H54 (cell line): Measurements from ENCODE around the gene ENHO.
A peak's percentile ranks its signal among the peaks of the same experiment; 100 is the strongest.

Source experiments
- DNase-seq: peaks from one replicate; pipeline ENCODE4 v3.0.0; 2011; ENCODE audit warnings: low spot score, mixed read lengths; ENCODE audit not compliant: insufficient read length
- FAIRE-seq: peaks from 3 replicates; lab custom pipeline; 2011; peaks lifted over from hg19 to GRCh38; lab: Jason Lieb, UNC
- POLR2A ChIP-seq: IDR thresholded peaks from 2 replicates; pipeline ENCODE4 v1.6.1; 2011; ENCODE audit warnings: low read depth, mild to moderate bottlenecking, low read length

ENHO gene

DNA sequence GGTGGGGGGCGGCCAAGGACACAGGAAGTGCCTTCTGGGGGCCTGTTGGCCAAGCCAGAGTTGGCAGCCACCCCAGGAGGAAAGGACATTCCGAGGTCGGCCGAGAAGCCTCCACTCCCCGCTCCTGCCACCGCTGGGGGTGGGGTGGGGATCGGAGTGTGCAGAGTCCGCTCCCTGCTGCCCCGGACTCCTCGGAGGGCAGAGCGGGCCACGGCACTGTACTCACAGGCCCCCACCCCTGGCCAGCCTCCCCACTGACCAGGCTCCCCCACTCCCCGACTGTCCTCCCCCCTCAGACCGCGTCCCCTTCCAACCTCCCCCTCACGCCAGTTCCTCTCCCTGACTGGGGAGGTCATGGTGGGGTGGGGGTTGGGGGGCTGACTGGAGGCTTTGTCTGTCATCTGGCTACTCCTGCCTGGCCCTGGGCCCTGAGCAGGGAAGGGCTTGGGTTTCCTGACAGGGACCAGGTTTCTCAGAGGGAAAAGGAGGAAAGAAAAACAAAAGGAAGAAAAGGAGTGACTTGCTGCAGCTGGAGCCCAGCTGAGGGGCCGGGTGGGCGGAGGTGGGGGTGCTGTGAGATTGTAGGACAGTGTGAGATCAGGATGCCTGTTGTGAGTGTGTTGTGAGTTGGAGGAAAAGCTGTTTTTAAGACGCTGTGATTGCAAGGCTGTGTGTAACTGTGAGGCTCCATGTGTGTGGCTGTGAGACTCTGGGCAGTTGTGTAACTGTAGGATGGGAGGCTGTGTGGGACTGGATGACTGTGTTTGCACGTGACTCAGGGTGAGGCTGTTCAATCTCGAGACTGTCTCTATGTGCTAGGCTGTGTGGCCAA is 37.0 kb upstream of the ENHO start:
- DNase-seq (peak; percentile 47), FAIRE-seq (no peak)
- no peak for TF ChIP-seq POLR2A

DNA sequence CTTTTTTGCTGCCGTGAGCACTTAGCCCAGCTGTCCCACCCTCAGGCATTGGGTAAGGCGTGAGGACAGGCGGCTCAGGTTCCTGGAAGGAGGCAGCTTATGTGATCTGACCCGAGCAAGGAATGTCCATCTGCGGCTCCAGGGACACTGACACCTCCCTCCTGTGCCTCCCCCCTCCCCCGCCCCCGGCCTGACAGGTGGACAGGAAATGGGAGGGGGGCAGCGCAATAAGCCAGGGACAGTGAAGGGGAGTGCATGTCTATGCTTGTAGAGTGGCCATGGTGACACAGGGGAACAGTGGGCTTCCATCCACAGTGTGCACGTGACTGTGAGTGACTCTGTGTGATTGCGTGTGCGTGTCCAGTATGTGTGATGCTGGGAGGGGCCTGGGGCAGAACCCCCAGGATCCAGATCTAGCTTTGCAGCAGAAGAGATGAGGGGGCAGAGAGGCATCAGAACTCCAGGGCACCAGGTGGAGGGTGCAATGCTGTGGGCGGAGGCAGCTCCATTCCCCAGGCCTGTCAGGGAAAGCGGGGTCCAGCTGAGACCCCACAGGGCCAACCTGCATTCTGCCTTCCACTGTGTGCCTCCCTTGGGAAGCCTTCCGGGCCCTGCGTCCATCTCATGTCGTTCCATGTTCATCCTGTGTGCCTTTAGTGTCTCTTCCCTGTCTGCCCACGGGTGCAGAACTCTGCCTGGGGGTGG is 36.3 kb upstream of the ENHO start:
- DNase-seq (no peak), FAIRE-seq (no peak)
- TF ChIP-seq POLR2A: no peak

DNA sequence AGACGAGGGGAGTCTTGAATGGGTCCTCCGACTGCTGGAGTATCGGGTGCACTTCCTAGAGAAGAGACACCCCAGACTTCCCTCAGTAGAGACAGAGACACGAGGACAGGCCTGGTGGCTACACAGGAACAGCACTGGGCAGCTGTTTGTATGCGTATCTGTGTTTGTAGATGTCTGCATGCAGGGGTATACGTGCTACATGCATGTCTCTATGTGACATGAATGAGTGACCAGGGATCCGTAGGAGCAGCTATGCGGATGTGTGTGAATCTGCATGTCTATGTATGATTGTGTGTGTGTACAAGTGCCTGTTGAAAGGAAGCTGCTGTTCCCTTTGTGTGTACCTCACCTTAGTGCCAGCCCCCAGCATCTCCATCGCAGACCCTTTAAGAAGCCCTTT is 35.6 kb upstream of the ENHO start:
- FAIRE-seq (no peak), DNase-seq (no peak)
- no peak for TF ChIP-seq POLR2A

DNA sequence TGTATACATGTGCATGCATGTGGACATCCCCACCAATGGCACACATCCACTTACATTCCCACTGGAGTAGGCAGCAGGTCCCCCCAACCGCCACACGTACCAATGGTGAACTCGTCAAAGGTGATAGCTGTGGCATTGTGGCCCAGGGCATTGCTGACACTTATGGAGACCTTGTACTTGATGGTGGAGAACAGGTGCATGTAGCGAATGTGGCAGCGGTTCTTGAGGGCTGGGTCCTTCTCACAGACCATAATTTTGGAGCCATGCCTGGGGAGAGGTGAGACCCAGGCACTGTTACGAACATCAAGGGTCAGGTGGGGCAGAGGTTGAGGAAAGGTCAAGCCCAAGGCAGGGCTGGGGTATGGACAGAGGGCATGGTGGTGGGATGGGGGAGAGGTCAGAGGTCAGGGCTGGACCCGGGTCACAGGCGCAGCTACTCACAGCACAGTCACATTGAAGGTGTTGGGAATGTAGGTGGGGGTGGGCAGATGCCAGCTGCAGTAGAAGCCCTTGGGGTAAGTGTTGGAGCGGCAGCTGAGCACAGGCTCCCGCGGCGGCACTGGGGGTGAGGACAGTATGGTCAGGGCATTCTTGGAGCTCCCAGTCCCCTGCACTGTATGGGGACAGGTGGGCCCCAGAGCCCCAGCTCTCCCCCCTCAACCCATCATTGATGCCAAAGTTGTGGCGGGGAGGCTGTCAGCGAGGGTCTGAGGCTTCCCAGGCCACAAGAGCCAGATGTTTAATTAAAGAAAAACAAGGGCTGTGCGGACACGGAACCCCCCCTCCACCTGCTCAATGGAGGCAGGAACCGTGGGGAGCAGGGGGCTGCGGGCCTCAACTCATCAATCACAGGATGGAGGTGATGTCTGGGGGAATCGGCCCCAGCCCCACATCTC is 34.9 kb upstream of the ENHO start:
- FAIRE-seq: no peak
- no peak for TF ChIP-seq POLR2A
- no peak for DNase-seq

DNA sequence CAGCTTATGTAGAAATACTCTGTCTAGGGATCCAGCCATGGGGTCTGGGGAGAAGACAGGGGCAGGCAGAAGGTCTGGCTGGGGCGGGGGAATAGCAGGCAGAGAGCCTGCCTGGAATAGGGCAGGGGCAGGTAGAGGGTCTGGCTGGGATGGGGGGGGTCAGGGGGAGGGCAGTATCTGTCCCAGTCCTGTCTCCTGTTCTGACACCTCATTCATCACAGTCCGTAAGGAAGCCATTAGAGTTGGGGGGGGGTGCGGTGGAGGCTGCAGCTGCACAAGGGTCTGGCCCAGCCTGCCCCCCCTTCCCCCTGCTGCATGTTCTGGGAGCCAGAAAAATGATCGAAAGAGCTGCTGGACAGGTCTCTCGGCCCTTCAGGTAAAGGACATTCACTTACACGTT is 34.2 kb upstream of the ENHO start:
- no peak for TF ChIP-seq POLR2A
- no peak for FAIRE-seq
- DNase-seq: no peak

DNA sequence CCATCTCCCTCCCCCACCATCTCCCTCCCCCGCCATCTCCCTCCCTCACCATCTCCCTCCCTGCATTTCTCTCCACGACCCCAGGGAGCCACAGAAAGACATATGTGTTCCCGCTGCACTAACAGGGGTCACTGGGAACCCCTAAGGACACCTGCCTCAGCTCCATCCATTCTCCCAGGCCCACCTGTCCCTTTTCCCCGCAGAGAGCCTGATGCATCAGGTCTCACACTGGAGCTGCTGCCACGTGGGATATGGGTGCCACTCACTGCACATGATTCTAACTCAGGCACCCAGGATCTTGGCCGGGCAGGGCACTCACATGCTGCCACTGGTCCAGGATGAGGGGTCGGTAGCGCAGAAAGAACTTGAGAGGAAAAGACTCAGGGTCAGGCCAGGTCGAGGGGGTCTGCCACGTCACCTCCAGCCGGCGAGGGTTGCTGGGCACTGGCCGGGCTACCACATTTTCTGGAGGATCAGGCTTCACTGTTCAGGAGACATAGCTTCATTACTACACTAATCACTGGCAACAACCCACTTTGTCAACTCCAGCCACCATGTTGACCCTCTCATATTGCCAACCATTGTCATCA is 33.2 kb upstream of the ENHO start:
- TF ChIP-seq POLR2A: no peak
- FAIRE-seq (no peak), DNase-seq (no peak)

DNA sequence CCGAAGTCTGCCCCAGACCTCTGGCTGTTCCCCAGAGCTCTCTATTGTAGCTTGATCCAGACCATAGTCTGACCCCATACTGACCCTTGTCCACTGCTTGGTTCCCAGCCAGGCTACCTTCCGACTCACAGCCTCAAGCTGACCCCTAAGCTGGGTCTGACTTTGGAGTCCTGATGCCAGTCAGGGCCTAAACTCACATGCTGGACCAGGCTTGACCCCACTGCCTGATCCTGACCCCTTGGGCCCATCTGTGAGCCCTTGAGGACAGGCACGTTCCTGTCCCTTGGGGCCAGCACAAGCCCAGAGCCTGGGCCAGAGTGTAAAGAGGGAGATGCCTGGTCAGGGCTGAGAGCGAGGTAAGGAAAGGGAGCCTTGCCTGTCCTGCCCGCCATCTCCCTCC is 32.7 kb upstream of the ENHO start:
- DNase-seq (no peak), FAIRE-seq (no peak)
- no peak for TF ChIP-seq POLR2A

DNA sequence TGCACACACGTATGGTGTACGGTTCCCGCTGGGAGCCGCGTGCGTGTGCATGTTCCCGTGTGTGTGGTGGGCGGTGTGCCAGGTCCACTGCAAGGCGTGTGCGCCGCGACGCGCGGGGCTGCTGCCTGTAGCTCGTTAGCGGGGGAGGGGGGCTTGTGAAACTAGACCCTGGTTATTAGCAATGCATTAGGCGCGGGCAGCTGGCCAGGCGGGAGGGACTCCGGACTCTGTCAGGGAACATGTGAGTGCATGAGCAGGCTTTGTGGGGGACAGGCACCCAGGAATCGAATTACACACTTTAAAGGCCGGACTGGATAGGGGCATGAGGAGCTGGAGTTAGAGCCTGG is 32.2 kb upstream of the ENHO start:
- FAIRE-seq: no peak

DNA sequence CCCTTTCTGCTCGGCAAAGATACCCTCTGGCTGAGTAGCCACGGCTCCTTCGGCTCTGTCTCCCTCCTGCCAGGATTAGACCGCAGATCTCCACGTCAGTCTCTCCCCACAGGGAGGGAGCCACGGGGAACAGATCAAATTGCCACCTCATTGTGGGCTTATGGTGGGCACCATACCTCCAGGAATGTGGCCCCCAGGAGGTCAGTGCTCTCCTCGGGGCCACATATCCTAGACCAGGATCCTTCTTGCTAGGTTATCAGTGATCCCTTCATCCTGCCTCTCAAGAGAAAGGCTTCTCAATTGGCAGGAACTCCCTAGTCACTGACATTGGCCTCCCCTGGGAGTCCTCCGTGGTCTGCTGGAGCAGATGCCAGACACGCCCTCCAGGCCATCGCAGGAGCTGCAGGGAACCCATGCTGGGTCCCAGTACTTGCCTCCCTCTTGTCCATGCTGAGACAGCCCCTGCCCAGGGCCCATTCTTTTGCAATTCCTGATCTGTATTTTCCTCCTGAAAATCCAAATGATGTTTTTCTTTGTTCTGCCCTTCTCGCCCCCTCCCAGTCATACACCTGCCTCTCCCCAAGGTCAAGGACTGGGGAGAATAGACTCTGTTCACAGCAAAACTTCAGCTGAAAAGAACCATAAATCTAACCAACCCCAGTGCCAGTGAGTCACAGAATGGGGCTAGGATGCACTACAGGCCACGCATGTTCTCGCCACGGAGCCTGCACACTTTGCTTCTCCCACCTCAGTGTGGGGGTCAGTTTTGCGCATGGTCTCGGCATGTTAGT is 31.6 kb upstream of the ENHO start:
- FAIRE-seq: no peak
- no peak for DNase-seq

More for the DNA sequence above, 32.2 kb upstream of the ENHO start:
- no peak for DNase-seq
- TF ChIP-seq POLR2A: no peak

DNA sequence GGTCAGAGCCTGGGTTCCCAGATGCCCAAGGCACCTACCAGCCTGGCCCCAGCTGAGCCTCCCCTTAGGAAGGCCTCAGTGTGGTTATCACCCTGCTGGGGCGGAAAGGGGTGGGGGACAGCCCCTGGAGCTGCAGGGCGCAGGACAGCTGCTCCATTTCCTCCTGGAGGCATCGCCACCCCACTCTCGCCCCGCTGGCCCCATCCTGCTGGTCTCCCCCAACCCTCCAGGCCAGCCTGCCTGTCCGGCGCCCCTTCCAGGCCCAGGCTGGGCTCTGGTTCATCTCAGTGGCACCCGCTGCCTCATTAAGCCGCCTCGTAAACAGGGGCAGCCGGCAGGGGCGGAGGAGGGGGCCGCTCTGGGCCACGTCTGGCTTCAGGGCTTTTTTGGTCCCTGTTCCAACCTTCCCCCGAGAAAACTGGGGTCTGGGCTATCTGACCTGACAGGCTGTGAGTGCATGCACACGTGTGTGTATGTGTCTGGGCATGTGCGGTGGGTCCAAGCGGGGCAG is 30.8 kb upstream of the ENHO start:
- DNase-seq (no peak), FAIRE-seq (no peak)
- no peak for TF ChIP-seq POLR2A

More for the DNA sequence above, 31.6 kb upstream of the ENHO start:
- TF ChIP-seq POLR2A: no peak

DNA sequence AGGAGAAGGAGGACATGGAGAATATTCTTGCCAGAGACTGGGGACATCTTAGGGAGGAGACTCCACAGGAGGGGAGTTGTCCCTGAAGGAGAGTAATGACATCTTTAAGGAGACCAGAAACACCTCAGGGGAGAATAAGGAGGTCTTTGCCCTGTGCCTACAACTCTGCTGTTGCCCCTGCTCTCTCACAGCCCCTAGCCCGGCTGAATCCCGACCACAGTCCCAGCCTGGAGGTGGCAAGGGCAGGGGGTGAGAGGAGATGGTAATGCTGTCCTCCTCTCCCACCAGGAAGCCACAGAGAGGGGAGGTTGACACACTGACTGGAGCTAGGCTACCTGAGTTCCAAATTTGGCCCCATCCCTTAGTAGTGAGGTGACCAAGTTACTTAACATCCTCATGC is 30.2 kb upstream of the ENHO start:
- FAIRE-seq (no peak), DNase-seq (no peak)
- TF ChIP-seq POLR2A: no peak

DNA sequence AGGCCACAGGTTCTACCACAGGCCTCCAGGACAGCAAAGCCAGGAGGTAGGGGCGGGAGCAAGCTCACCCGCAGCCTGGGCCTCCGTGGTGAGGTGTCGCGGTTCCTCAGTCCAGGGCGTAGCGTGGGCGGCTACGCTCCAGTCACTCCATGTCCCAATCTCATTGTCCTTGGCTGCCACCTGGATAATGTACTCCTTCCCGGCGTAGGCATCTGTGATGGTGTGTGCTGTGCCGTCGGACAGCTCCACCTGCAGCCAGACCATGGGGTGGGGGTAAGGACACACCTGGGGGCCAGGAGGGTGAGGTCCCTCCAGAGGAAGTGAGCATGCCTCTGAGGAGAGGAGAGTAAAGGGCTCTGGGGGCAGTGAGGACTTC is 29.8 kb upstream of the ENHO start:
- FAIRE-seq (no peak), DNase-seq (no peak)
- no peak for TF ChIP-seq POLR2A

DNA sequence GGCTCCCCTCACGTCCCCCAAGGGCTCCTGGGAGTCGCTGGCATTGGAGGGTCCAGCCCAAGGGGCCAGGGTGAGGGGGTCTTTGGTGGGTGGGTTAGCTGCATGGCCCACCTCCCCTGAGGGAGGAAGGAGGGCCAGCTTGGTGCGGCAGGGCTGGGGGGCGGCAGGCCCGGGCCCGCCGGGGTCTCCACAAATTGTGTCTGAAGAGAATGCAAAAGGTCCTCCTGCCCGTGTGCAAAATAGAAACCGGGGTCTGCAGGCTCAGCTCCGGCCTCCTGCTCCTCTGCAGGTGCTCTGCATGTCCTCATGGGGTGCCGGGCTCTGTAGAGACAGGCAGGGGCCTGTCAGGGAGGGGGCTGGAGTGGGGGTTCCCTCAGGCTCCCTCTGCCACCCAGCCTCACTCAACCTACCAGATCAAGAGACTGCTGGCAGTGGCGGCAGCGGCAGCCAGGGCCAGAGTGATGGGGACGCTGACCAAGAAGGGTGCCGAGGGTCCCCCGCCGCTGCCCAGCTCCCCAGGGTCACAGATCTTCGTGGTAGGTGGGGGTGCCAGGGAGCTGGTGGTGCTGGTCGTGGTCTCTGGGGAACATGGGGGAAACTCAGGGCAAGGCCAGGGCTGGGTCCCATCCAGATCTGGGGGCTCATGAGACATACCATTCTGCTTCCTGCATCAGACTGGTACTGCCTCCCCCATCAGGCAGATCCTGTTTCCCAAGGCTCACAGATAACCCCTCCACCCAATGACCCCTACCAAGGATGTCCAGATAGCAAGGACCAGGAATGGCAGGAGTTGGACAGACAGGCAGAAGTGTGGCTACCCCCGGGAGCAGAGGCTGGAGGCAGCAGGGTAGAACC is 29.2 kb upstream of the ENHO start:
- no peak for TF ChIP-seq POLR2A
- no peak for FAIRE-seq
- no peak for DNase-seq
